Sigmoid colon (tissue), 4 donors: ENCODE measurements around the gene C19orf47.

Experiments
- EP300 ChIP-seq, 4 donors: sonication (generic); formaldehyde crosslinking; IDR thresholded peaks; one replicate each; pipeline ENCODE4 v1.6.1; 2017; ENCODE audit warnings: antibody characterized with exemption in 4 of 4
- POLR2A ChIP-seq, 2 donors: fragments of 450-650 bp; IDR thresholded peaks; one replicate each; pipeline ENCODE4 v1.6.1; 2016; ENCODE audit warnings: antibody characterized with exemption in 2 of 2, mild to moderate bottlenecking in 2 of 2, moderate library complexity in 2 of 2
- POLR2AphosphoS5 ChIP-seq, 4 donors: sonication (generic); formaldehyde crosslinking; IDR thresholded peaks; one replicate each; pipeline ENCODE4 v1.6.1; 2017; ENCODE audit warnings: antibody characterized with exemption in 4 of 4

DNA sequence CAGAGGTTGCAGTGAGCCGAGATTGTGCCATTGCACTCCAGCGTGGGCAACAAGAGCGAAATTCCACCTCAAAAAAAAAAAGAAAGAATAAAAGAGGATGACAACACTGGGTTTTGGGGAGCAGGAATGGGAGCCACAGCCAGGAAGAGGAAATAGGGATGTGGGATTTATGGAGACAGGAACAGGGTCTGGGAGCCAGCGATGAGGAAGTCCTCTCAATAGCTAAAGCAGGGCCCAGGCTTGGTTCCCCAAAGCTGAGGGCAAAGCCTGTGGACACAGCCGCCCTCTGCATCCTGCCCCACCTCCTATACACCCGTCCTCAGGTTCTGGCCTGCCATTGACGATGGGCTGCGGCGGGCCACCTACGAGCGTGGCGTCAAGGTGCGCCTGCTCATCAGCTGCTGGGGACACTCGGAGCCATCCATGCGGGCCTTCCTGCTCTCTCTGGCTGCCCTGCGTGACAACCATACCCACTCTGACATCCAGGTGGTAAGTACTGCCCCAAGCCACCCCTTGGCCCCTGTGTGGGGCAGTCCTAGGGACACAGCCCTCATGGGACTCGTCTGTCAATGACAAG lies 28.2 kb upstream of the C19orf47 start:
- no peak for TF ChIP-seq POLR2AphosphoS5 (IDR thresholded peaks at IDR 0.05)
- no peak for TF ChIP-seq POLR2A (IDR thresholded peaks at IDR 0.05)
- no peak for TF ChIP-seq EP300 (IDR thresholded peaks at IDR 0.05)
